LNCaP clone FGC (cell line): ENCODE results near the gene GBP5.
"Not testable (repeated sequence)": the region's sequence is repeated elsewhere in the genome, so short reads cannot be mapped to it uniquely, and the experiment has no call there.

Experiments used
- DNase-seq: peaks from one replicate; pipeline ENCODE4 v3.0.0-alpha.2; 2011; ENCODE audit warnings: low read depth
- H3K4me3 ChIP-seq: 2 replicates; pipeline ENCODE4 v1.5.1; 2011; ENCODE audit warnings: mild to moderate bottlenecking, low read depth, low read length, control low read depth
- TF ChIP-seq, protein P1 (sequence below): IDR thresholded peaks from 2 replicates; pipeline ENCODE4 v1.5.1; 2012; ENCODE audit warnings: mild to moderate bottlenecking; ENCODE audit not compliant: control insufficient read depth, insufficient read depth; ENCODE audit errors: extremely low read depth

Gene GBP5, protein sequence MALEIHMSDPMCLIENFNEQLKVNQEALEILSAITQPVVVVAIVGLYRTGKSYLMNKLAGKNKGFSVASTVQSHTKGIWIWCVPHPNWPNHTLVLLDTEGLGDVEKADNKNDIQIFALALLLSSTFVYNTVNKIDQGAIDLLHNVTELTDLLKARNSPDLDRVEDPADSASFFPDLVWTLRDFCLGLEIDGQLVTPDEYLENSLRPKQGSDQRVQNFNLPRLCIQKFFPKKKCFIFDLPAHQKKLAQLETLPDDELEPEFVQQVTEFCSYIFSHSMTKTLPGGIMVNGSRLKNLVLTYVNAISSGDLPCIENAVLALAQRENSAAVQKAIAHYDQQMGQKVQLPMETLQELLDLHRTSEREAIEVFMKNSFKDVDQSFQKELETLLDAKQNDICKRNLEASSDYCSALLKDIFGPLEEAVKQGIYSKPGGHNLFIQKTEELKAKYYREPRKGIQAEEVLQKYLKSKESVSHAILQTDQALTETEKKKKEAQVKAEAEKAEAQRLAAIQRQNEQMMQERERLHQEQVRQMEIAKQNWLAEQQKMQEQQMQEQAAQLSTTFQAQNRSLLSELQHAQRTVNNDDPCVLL

DNA sequence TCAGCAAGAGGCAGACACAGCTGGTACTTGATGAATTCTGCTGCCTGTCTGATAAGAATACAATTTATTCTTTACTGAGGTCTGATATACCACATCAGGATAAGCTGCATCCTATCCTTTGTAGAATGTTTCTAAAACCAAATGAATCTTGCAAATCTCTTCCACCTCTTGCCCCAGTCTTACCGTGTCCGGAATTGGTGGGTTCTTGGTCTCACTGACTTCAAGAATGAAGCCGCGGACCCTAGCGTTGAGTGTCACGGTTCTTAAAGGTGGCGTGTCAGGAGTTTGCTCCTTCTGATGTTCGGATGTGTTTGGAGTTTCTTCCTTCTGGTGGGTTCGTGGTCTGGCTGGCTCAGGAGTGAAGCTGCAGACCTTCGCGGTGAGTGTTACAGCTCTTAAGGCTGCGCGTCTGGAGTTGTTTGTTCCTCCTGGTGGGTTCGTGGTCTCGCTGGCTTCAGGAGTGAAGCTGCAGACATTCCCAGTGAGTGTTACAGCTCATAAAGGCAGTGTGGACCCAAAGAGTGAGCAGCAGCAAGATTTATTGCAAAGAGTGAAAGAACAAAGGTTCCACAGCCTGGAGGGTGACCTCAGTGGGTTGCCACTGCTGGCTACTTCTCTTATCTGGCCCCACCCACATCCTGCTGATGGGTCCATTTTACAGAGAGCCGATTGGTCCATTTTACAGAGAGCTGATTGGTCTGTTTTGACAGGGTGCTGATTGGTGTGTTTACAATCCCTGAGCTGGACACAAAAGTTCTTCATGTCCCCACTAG is at the start of gene GBP5:
GBP5 (minus strand) TSS at position 592 of the 773 bp plus-strand sequence. CDS start 3,305 bp downstream, outside the sequence.
- DNase-seq, H3K4me3 ChIP-seq: not testable (repeated sequence)

DNA sequence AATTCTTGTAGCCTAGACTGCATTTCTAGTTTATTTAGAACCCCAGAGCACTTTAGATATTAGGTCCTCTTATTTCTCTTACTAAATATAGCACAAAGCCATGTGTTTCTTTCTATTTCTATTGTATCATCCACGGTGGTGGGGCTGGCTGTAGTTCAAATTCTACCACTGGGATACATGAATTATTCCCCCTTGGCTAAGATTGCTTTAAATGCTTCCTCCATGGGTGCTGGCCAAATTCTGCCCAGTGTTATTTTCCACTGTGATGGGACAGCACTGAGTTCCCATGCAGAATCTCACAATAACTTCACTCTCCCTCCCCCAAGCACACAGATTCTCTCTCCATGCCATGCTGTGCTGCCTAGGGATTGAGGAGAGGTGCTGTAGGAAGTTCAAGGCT is 49.7 kb upstream of the GBP5 start:
- no peak for DNase-seq
- TF ChIP-seq, protein P1, sequence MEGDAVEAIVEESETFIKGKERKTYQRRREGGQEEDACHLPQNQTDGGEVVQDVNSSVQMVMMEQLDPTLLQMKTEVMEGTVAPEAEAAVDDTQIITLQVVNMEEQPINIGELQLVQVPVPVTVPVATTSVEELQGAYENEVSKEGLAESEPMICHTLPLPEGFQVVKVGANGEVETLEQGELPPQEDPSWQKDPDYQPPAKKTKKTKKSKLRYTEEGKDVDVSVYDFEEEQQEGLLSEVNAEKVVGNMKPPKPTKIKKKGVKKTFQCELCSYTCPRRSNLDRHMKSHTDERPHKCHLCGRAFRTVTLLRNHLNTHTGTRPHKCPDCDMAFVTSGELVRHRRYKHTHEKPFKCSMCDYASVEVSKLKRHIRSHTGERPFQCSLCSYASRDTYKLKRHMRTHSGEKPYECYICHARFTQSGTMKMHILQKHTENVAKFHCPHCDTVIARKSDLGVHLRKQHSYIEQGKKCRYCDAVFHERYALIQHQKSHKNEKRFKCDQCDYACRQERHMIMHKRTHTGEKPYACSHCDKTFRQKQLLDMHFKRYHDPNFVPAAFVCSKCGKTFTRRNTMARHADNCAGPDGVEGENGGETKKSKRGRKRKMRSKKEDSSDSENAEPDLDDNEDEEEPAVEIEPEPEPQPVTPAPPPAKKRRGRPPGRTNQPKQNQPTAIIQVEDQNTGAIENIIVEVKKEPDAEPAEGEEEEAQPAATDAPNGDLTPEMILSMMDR, result no peak

DNA sequence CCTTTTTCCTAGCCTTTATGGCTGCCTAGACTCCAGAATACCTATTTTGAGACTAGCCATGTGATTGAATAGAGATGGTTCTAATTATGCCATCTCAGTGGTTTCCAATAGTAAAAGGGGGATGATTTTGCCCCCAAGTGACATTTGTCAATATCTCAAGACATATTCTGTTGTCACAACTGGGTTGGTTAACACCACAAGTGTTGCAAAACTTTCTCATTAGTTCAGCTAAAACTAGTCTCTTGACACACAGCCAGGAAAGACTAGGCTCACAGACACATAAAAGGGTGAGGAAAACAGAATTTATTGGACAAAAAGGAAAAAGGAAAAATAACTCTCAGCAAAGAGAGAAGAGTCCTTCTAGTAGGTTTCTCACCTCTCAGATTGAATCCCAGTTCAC is 39.9 kb upstream of the GBP5 start:
- no peak overlapping the region for H3K4me3 ChIP-seq
- TF ChIP-seq, protein P1, result no peak
- no peak for DNase-seq

More for the DNA sequence above, 49.7 kb upstream of the GBP5 start:
- no peak overlapping the region for H3K4me3 ChIP-seq

DNA sequence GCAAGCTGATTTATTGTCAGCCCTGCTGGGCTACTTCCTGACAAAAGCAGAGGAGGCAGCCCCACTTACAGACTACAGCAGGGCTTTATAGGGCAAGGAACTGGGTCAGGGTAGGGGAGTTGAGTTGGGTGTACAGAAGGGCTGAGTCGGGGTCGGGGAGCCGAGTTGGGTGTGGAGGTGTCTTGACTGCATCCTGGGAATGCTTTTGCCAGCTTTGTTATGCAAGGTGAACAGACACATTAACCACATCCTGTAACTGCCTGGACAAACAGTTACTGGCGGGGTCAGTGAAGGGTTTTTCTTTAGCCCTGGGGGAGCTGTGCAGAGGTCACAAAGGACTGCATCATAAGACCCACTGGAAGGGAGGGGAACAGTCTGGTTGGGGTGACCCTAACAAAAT is 39.1 kb upstream of the GBP5 start:
- H3K4me3 ChIP-seq, result no peak overlapping the region
- TF ChIP-seq, protein P1, result no peak
- no peak for DNase-seq

DNA sequence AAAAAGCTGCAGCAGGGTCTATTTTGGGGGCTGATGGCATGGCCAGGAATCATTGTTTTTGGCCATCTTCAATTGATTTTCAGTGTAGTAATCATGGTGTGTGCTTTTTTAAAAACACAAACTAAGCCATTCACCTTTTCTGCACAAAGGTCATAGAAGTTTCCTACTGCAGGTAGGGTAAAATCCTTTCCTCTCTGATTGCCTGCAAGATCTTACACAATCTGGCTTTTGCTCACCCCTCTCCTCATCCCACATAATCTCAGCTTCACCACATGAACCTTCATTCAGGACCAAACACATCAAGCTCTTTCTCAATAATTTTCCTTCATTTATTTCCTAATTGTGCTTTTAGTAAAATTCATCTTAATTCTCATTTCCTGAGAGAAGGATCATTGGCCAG is 38.3 kb upstream of the GBP5 start:
- DNase-seq, result no peak
- TF ChIP-seq, protein P1, result no peak
- H3K4me3 ChIP-seq, result no peak overlapping the region

DNA sequence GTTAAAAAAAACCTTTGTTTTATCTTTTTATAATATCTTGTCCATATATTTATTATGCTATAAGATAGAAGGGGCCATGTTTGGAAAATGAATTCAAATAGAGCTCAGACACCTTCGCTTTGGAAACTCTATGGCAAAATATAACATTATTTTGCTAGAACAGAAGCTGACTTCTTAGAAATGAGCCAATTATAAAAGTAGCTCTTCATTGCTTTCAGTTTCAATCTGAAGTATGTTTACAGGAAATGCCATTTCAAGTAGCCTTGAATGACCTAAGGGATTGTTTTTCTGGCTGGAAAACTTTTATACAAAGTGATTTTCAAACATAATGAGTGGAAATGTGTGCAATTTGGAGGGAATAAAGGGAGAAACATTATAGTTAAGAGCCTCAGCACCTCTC is 37.8 kb upstream of the GBP5 start:
- DNase-seq, result no peak
- no peak overlapping the region for H3K4me3 ChIP-seq
- TF ChIP-seq, protein P1, result no peak

DNA sequence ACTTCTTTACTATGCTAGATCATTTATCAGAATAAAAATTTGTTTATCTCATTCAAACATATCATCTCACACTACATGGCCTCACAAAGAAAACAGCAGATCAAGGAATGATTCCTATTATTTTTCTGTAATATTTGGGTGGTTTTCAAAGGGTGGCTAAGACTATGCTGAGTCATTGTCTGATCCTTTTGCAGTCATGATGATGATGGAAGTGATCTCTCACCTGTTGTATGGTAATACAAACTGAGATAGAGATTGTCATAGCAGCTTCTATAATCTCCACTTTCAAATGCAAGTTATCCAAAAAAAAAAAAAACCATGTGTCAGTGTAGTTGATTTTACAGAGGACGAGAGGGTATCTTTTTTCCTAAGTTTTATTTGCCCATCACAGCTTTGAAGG is 37.2 kb upstream of the GBP5 start:
- DNase-seq, result no peak
- no peak overlapping the region for H3K4me3 ChIP-seq
- TF ChIP-seq, protein P1, result no peak
